Lung (tissue), 16 donors: Measurements from ENCODE around the gene TTC28. TPM values are rescaled to one million over a fixed set of nuclear protein-coding genes. Genes with fewer than 3 reads are reported as not detected.
"Not testable (repeated sequence)": the region's sequence is repeated elsewhere in the genome, so short reads cannot be mapped to it uniquely, and the experiment has no call there.

Experiments
- ATAC-seq: fragments of 200-7000 bp; cut with Tn5 transposase; one replicate; pipeline ENCODE4 v1.9.1; 2020; ENCODE audit warnings: moderate number of reproducible peaks; ENCODE audit not compliant: insufficient read depth, low FRiP score
- DNase-seq, 3 donors: peaks; one replicate each; pipeline ENCODE4 v3.0.0-alpha.2; 2013 to 2017
- H3K27ac ChIP-seq, 2 donors: one replicate each; pipeline ENCODE4 v1.5.1; 2013; ENCODE audit warnings: mild to moderate bottlenecking in 2 of 2, moderate library complexity in 2 of 2, control low read depth in 1 of 2, inconsistent platforms in 1 of 2, low read depth in 1 of 2, low read length in 1 of 2
- H3K27me3 ChIP-seq, 3 donors: one replicate each; pipeline ENCODE4 v1.5.1; 2013; ENCODE audit warnings: low read length in 2 of 3; ENCODE audit not compliant: control insufficient read depth in 3 of 3, insufficient read depth in 3 of 3
- H3K36me3 ChIP-seq, 4 donors: one replicate each; pipeline ENCODE4 v1.5.1; 2013; ENCODE audit warnings: low read length in 4 of 4, mild to moderate bottlenecking in 1 of 4, moderate library complexity in 1 of 4; ENCODE audit not compliant: control insufficient read depth in 4 of 4, insufficient read depth in 4 of 4
- H3K4me1 ChIP-seq, 5 donors: one replicate each; pipeline ENCODE4 v1.5.1; 2013; ENCODE audit warnings: low read length in 5 of 5, mild to moderate bottlenecking in 2 of 5, moderate library complexity in 1 of 5; ENCODE audit not compliant: control insufficient read depth in 5 of 5, insufficient read depth in 5 of 5
- H3K4me3 ChIP-seq: one replicate; pipeline ENCODE4 v1.5.1; 2013; ENCODE audit warnings: mild to moderate bottlenecking, control low read depth, moderate library complexity
- H3K9ac ChIP-seq, 2 donors: one replicate each; pipeline ENCODE4 v1.5.1; 2013; ENCODE audit warnings: low read length in 2 of 2, control low read depth in 1 of 2; ENCODE audit not compliant: insufficient read depth in 1 of 2
- H3K9me3 ChIP-seq, 4 donors: one replicate each; pipeline ENCODE4 v1.5.1; 2013; ENCODE audit warnings: low read length in 3 of 4, mild to moderate bottlenecking in 1 of 4, moderate library complexity in 1 of 4; ENCODE audit not compliant: control insufficient read depth in 4 of 4, insufficient read depth in 3 of 4
- WGBS, 2 donors: extraction: QIAGEN DNeasy Blood & Tissue Kit; methylation state at CpG; one replicate each; pipeline ENCODE4 v1.1.7; 2013; 5-methylcytosine and 5-hydroxymethylcytosine counted together
- long read RNA-seq, 5 donors: transcript quantifications; one replicate each; lab custom pipeline, GENCODE V29; 2026
- polyA plus RNA-seq, 2 donors: library from polyadenylated mRNA; stranded (reverse); fragments of 200-250 nt; gene quantifications; one replicate each; pipeline ENCODE4 v1.2.1, GENCODE V29; 2013
- total RNA-seq, 2 donors: library from RNA; depleted of rRNA in 1 of 2; stranded (reverse); fragments of >200 nt in 1 of 2; gene quantifications; one replicate each; pipeline ENCODE4 v1.2.1, GENCODE V29; 2014 to 2021
- TF ChIP-seq, protein P1 (sequence below): IDR thresholded peaks from 2 replicates; pipeline ENCODE4 v1.5.1; 2012; ENCODE audit warnings: mild to moderate bottlenecking; ENCODE audit errors: control extremely low read depth, extremely low read depth
- donor health status: control.
- donor health status: control.
- donor health status: Bipolar disorder and iron deficiency.
- donor health status: healthy.
- donor health status: DM: yes; HTN: yes; CAD: no.

The TTC28 gene
- 10 to 100 TPM; 43.9 to 72.2 TPM for total RNA-seq
- 1 to 10 TPM; 4.7 to 5.7 TPM for polyA plus RNA-seq
- long read RNA-seq, donor 1, partial matches to known transcripts: 0 of 3 reads
- long read RNA-seq, donor 1, other reads (novel, unspliced or antisense): 0 of 3 reads
- long read RNA-seq, donor 2, partial matches to known transcripts: 0 of 1 reads
- long read RNA-seq, donor 2, other reads (novel, unspliced or antisense): 0 of 1 reads
- long read RNA-seq, donor 3, partial matches to known transcripts: 0 of 2 reads
- long read RNA-seq, donor 3, other reads (novel, unspliced or antisense): 0 of 2 reads
- long read RNA-seq, donor 4, partial matches to known transcripts: 0 of 3 reads
- long read RNA-seq, donor 4, other reads (novel, unspliced or antisense): 0 of 3 reads
- long read RNA-seq, donor 5, partial matches to known transcripts: 0 of 9 reads
- long read RNA-seq, donor 5, other reads (novel, unspliced or antisense): 0 of 9 reads

DNA sequence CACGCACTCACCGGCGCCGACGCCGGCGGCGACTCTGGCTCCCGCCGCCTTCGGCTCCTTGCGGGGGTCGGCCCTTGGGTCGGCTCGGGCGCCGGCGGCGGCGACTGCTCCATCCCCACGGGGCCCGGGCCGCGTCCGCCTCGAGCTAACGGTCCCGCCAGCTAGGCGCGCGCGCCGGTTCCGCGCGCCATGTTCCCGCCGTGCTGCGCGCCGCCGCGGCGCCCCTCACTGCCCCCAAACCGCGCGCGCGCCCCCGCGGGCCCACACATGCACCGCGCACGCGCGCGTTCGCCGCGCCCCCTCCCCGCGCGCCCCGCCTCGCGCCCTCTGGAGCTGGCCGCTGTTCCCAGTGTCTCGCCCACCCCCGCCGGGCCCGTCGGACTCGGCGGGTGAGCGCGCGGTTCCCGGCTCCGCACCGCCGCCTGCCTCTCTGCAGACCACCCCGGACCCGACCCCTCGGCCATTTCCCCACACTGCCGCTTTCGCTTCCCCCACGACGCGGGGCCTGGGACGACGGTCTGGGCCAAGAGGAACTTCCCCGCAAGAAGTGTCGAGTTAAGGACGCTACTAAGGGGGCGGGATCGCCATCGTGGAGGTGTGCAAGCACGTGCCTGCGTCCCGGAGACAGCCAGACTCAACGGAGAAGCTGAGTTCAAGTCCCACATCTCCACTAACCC, at the start of gene TTC28:
TTC28 (minus strand) TSS at position 230 of the 677 bp plus-strand sequence; CDS start at position 113, 117 bp downstream.
- peak within 1 kb of the TSS; percentile 63 to 67 for H3K27ac ChIP-seq
- ATAC-seq: not testable (repeated sequence)
- peak within 1 kb of the TSS; percentile 37 to 82 for H3K9ac ChIP-seq

DNA sequence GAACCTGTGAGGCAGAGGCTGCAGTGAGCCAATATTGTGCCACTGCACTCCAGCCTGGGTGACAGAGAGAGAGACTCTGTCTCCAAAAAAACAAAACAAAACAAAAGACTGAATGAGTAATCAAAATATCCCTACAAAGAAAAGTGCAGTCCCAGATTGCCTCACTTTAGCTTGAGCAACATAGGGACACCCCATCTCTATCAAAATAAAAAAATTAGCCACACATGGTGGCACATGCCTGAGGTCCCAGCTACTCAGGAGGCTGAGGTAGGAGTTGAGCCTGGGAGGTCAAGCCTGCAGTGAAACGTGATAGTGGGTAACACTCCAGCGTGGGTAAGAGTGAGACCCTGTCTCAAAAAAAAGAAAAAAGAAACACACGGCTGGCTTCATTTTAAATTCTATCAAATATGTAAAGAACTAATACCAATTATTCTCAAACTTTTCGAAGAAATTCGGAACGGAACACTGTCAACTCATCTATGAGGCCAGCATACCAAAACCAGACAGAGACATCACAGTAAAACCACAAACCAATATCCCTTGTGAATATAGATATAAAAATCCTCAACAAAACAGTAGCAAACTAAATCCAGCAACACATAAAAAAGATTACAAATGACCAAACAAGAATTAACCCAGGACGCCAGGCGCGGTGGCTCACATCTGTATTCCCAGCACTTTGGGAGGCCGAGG, 49.1 kb upstream of the TTC28 start:
- ATAC-seq (no peak), DNase-seq (no peak)
- TF ChIP-seq, protein P1, sequence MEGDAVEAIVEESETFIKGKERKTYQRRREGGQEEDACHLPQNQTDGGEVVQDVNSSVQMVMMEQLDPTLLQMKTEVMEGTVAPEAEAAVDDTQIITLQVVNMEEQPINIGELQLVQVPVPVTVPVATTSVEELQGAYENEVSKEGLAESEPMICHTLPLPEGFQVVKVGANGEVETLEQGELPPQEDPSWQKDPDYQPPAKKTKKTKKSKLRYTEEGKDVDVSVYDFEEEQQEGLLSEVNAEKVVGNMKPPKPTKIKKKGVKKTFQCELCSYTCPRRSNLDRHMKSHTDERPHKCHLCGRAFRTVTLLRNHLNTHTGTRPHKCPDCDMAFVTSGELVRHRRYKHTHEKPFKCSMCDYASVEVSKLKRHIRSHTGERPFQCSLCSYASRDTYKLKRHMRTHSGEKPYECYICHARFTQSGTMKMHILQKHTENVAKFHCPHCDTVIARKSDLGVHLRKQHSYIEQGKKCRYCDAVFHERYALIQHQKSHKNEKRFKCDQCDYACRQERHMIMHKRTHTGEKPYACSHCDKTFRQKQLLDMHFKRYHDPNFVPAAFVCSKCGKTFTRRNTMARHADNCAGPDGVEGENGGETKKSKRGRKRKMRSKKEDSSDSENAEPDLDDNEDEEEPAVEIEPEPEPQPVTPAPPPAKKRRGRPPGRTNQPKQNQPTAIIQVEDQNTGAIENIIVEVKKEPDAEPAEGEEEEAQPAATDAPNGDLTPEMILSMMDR: no peak
- no peak overlapping the region for H3K9ac ChIP-seq
- H3K36me3 ChIP-seq: peaks cover 0 to 3% (median 0%) of the 10 kb centered on the region in 4 donors
- no peaks in the 10 kb centered on the region for H3K4me1 ChIP-seq
- 97% methylated on average over 10 of the region's 10 CpGs for WGBS, 2 donors
- no peak overlapping the region for H3K27ac ChIP-seq
- no peak overlapping the region for H3K4me3 ChIP-seq
- no peaks in the 10 kb centered on the region for H3K9me3 ChIP-seq
- H3K27me3 ChIP-seq: no peaks in the 10 kb centered on the region

More for the DNA sequence above, at the start of gene TTC28:
- DNase-seq: peak; percentile 90 to 96 (median 91)
- not testable (repeated sequence) for H3K27me3 ChIP-seq, H3K4me1 ChIP-seq, H3K36me3 ChIP-seq, H3K9me3 ChIP-seq
- H3K4me3 ChIP-seq: peak within 1 kb of the TSS; percentile 77
- 5 to 7% methylated on average over 77 to 101 of the region's 101 CpGs for WGBS, 2 donors

DNA sequence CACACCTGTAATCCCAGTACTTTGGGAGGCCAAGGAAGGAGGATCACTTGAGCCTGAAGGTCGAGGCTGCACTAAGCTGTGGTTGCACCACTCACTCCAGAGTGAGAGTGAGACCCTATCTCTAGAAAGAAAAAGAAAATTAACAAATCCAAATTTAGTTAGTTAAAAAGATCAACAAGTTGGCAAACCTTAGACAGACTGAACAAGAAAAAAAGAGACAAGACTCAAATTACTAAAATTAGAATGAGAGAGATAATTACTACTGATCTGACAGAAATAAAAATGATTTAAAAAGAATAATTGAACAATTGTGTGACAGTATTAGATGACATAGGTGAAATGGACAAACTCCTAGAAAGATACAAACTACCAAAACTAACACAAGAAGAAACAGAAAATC, 48.4 kb upstream of the TTC28 start:
- TF ChIP-seq, protein P1: no peak
- no peaks in the 10 kb centered on the region for H3K27me3 ChIP-seq
- H3K9me3 ChIP-seq: no peaks in the 10 kb centered on the region
- H3K36me3 ChIP-seq: peaks cover 0 to 3% (median 0%) of the 10 kb centered on the region in 4 donors
- DNase-seq: no peak
- no peak overlapping the region for H3K27ac ChIP-seq
- ATAC-seq: no peak
- H3K4me3 ChIP-seq: no peak overlapping the region
- 97 to 100% methylated on average over 1 of the region's 1 CpG for WGBS, 2 donors
- no peaks in the 10 kb centered on the region for H3K4me1 ChIP-seq
- H3K9ac ChIP-seq: no peak overlapping the region

DNA sequence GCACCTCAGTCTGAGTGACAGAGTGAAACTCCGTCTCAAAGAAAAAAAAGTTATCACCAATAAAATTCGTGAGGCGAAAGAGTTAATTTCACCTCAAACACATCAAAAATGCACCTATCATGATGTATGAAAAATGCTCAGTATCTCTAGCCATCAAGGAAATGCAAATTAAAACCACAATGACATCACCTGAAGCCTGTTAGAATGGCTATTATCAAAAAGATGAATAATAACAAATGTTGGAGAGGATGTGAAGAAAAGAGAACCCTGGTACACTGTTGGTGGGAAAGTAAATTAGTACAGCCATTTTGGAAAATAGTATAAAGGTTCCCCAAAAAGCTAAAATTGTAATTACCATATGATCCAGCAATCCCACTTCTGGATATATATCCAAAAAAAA, 38.4 kb upstream of the TTC28 start:
- TF ChIP-seq, protein P1: no peak
- Histone ChIP-seq H3K36me3 (peaks cover 0 to 2% (median 0%) of the 10 kb centered on the region in 4 donors), H3K4me3 (no peak overlapping the region), H3K4me1 (no peaks in the 10 kb centered on the region), H3K27ac (no peak overlapping the region), H3K9me3 (no peaks in the 10 kb centered on the region), H3K9ac (no peak overlapping the region), H3K27me3 (no peaks in the 10 kb centered on the region)
- WGBS, 2 donors: 96 to 98% methylated on average over 3 of the region's 3 CpGs
- DNase-seq: no peak
- ATAC-seq: no peak
